Stimulated activated CD8-positive, alpha-beta memory T cell treated with anti-CD3 and anti-CD28 coated beads, Interleukin-4, amount 100 ng/mL, for 24 hours (primary cell): ENCODE data around the gene KCNC4.

Experiments
- DNase-seq: peaks from one replicate; pipeline ENCODE4 v3.0.0-alpha.2; 2020; ENCODE audit warnings: low read depth

KCNC4 gene

DNA sequence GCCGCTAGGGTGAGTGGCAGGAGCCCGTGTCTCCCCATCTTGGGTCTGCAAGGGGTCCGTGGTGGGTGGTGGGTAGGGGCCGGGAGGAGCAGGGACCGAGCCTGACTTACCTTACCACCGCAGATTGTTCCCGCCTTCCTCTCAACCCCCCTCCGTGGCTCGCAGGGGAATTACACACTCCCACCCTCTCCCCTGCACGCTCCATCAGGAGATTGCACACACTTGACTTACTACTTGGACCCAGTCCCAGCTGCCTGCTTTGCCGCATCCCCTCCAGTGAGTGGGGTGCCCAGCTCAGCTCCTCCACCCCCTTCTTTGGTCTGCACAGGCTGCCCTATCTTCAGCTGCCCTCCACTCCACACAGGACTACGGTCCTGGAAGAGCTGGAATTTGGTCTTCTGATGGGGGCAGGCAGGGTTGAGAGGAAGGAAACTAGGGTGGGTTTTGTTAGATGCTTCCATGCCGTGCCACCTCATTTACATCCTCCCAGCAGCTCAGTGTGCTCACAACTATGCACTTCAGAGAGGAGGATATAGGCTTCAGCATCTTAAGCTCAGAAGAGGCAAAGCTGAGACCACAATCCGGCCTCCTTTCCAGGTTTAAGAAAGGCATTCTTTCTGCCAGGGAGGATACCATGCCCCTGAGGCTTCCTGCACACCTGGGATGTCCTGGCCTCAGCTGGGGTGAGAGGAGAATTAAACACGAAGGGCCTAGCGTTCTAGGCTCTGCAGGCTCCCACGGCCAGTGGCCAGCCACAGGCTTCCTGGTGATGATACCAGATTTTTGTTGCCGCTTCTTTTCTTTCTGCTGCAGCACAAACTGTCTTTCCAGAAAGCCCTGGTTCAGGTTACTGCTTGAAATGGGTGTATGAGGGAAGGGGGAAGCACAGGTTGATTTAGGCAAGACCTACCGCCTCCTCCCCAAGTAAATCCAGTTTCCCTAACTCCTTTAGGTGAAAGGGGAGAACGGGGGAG, 2.3 kb downstream of the KCNC4 start:
- DNase-seq: no peak

DNA sequence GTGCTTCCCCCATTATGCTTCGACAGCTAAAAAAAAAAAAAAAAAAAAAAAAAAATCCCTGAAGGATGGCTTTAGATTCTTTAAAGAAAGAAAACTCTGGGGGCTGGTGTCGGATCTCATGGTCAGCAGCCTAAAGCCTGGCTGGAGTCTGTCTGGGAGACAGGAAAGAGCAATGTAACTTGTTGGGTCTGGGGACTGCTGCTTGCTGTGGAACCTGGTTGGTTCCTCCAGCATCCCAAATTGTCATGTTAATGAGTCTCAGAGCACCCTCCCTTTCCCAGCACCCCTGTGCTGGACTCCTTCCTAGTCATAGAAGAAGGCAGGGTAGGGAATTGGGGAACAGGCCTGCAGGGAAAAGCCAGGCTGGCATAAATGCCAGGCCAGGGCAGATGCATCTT, 3.0 kb downstream of the KCNC4 start:
- DNase-seq: no peak

- DNase-seq: no peak
Observed at GRCh38 chr1:110214454-110215404, 4.6 kb downstream of the KCNC4 start.

DNA sequence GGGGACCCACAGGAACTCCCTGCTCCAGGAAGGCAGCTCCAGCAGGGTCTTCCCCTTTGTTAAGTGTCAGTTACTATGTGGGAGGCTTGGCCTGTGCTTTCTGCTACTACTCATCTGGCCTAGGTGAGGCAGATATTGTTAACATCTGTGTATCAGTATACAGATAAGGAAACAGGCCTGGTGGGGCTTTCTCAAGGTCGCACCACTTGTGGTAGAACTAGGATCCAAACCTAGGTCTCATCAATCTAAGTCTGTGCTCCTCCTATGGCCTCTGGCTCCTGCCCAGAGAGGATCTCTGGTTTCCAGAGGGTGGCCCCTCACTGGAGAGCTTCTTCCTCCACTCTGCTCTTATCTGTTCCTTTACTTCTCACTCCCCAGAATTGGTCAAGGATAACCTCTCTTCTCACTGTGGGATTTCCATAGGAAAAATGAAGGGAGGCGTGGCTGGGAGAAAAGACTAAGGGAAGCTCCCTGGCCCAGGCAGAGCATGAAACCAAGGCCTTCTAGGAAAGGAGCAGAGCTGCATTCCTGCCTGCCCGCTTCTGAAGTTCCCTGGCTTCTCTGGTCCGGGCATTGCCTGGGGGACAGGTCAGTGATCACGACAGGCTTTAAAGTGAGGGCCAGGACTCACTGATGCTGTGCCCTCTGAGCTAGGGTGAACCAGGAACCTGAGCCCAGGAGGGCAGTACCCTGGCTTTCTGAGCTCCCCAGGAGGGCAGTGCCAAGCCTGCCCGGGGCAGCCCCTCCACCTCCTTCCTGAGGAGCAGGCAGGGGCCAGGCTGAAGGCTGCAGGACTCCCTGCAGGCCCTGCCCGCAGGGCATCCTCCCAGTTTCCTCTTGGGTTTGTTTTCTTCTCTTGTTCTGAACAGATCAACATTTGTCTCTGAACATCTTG, 5.8 kb downstream of the KCNC4 start:
- no peak for DNase-seq

DNA sequence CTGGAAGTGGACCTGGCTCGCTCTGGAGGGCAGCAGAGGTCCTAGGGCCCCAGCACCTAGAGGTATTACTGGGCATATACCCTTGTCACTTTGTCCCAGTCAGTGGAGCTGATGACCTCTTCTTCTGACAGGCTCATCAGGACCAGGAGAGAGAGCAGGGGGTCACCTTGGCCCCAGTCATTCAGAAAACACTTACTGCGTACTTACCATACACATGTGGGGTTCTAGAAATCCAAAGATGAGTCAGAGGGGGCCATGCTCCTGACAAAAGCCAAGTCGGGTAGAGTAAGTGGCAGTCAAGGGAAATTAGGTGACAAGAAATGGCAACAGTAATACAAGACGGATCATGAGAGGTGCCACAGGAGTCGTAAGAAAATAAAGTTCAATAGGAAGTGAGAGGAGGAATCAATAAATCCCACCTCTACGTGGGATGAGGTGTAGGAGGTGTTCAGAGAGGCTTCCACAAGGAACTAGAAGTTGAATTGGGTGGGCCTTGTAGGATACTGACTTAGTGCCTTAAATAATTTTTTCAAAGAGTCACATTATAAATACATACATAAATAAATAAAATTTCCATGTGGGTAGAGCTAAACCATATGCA, 6.8 kb downstream of the KCNC4 start:
- DNase-seq: no peak

GRCh38 chr1:110218137-110218536, 8.0 kb downstream of the KCNC4 start:
- DNase-seq: no peak

DNA sequence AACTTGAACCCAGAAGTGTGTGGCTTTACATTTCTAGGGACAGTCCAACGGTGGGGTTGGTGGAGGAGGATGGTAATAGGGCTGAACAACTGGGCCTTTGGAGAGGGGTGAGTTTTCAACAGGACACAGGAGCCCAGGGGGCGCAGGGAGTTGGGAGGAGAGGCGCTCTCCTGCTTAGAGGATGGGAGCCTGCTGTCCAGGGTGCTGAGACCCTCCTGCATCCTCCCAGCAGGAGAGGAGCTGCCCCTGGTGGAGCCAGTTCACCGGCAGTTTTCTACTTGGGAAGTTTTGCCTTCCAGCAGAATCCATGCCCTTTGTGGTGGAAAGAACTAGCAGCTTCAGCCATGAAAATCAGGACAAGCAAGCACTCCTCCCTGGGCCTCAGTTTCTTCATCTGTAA, 8.6 kb downstream of the KCNC4 start:
- DNase-seq: no peak

DNA sequence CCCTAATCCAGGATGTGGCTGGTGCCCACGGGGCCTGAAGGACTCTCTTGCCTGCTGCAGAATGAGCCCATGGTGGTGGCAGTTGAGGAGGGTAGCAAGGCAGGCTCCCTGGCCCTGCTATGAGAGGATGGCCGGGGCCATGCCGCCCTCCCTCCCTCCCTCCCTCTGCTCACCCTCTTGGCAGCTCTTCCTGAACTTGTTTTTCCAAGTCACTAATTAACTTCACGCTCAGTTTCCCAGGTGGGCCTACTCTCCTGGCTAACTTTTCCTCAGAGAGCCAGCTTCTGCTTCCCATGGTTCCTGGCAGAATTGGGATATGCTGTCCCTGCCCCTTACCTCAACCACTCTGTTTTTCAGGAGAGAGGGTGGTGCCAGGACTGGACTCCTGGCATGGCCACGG, 10.2 kb downstream of the KCNC4 start:
- DNase-seq: no peak

DNA sequence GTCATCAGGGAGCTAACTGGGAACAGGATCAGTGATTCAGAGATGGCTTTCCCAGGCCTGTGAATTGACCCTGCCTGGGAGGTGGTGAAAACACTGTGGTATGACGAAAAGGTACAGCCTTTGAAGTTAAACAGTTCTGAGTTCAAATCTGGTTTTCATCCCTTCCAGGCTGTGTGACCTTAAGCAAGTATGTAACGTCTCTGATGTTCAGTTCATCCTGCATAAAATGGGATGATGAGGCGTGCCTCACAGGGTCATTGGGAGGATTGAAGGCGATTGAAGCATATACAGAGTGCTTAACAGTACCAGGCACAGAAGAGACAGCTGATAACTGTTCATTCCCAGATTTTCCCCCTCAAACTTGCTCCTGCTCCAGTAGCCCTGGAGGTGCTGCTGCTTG, 11.0 kb downstream of the KCNC4 start:
- no peak for DNase-seq

GRCh38 chr1:110223127-110223526, 13.0 kb downstream of the KCNC4 start:
- no peak for DNase-seq

DNA sequence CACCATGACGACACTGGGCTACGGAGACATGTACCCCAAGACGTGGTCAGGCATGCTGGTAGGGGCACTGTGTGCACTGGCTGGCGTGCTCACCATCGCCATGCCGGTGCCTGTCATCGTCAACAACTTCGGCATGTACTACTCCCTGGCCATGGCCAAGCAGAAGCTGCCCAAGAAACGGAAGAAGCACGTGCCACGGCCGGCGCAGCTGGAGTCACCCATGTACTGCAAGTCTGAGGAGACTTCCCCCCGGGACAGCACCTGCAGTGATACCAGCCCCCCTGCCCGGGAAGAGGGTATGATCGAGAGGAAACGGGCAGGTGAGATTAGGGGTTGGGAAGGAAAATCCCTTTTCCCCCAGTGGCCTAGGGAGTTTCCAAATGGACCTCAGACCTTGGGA, 13.5 kb downstream of the KCNC4 start:
- no peak for DNase-seq

DNA sequence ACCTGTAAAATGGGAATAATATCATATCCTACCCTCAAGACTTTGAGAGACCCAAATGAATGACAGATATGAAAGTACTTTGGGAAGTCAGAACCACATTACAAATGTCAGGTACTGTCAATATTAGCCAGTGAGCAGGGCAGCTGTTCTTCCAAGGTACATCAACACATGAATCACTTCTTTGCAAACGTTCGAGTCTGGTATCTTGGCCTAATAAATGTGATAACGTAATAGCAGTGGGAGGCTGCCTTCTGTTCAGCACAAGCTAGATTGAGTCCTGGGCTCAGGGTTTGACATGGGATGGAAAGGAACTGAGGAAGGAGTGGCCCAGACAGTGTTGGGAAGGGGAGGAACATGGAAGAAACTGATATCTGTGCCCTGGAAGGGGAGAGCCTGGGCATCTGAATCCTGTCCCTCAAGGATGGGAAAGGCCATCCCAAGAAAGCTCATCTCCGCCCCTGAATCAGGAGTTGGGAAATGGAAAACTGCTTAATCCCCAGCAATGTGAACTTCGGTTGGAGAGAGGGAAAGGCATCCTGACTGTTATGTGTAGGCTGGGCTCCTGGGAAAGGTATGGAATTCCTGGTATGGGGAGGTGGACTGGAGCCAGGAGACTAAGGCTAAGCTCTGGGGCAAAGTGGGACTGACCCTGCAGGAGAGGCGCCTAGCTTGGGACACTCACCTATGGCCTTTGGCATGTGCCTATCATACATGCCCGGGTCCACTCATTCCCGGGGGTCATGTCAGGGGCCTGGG, 14.3 kb downstream of the KCNC4 start:
- no peak for DNase-seq

GRCh38 chr1:110225212-110225611, 15.1 kb downstream of the KCNC4 start:
- DNase-seq: no peak

- no peak for DNase-seq
Observed at GRCh38 chr1:110225756-110226404, 15.8 kb downstream of the KCNC4 start.

GRCh38 chr1:110227774-110228173, 17.7 kb downstream of the KCNC4 start:
- no peak for DNase-seq

GRCh38 chr1:110228381-110228780, 18.3 kb downstream of the KCNC4 start:
- DNase-seq: no peak

DNA sequence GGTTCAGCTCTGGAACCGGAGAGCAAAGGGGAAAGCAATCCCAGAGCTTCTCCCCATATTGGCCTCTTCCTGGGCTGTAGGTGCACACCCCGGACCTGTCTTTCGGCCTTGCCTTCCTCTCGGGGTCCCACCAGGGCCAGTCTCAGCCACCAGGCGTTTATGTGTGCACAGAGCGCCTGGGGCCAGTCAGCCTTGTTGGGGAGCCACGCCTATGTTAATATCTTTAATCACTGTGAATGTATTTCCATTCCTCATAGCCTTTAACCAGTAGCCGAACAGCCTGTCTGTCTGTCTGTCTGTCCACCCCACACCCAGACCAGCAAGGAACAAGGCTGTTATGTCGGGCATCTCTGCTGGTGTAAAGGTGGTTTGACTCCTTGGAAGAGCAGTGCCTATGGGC, 18.8 kb downstream of the KCNC4 start:
- DNase-seq: no peak

GRCh38 chr1:110229348-110230001, 19.4 kb downstream of the KCNC4 start:
- no peak for DNase-seq

DNA sequence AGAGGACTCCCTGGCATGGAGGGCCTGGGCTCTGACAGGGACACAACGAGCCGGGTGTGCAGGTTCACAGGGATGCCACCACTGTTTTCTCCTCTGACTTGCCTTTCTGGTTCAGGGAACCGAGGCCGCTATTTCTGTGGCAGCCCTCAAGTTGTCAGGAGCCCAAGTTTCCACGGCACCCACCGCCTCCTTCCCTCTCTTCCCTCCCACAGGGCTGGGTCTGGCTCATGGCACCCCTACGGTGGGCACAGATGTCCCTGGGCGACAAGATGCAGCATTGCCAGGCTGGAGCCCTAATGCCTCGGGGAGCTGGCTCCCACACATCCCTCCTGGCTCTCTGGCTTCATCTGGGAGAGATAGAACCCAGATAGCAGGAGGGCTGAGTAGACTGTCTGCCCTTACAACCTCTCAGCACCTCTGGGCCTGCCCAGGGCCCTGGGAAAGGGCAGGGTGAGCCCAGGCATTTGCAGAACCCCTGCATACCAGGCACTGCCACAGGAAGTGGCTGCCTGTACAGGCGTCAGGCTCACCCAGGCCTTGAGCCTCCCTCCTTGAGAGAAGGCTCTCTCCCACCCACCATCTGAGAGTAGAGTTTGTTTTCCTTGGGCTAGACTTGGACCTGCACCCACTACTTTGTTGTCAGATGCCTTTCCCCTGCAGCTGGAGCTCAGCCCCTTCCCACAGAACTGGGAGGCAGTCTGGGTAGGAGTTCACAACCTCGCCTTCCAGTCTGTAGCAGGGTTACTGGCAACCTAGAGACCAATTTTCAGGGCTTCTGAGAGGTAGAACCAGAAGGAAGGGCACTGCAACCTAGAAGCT, 20.5 kb downstream of the KCNC4 start:
- DNase-seq: no peak
